ENCODE data around the gene SLCO2B1. TPM values are rescaled to one million over a fixed set of nuclear protein-coding genes. Genes with fewer than 3 reads are reported as not detected.
A peak's percentile ranks its signal among the peaks of the same experiment; 100 is the strongest.

Gene SLCO2B1
- total RNA-seq, 1 donor from 2014 or later, result not detected

GRCh38 chr11:75214411-75214821 is 63.5 kb downstream of the SLCO2B1 start:
- TF ChIP-seq CTCF (IDR thresholded peaks at IDR 0.05; ENCODE audit: unreplicated experiment), result no peak
- no peak overlapping the region for H3K4me3 Mint-ChIP-seq
- H3K27ac Mint-ChIP-seq, result no peak overlapping the region
- H3K4me1 Mint-ChIP-seq, result no peaks in the 10 kb centered on the region
- no peaks in the 10 kb centered on the region for H3K9me3 Mint-ChIP-seq
- H3K27me3 Mint-ChIP-seq (ENCODE audit: low read depth), result peaks cover 43% of the 10 kb centered on the region
- H3K36me3 Mint-ChIP-seq, result no peaks in the 10 kb centered on the region
- peak; percentile 83 to 94 for DNase-seq (ENCODE audit: low spot score in 2 of 2, unreplicated experiment in 2 of 2)

- no peaks in the 10 kb centered on the region for H3K4me1 Mint-ChIP-seq
- H3K27me3 Mint-ChIP-seq (ENCODE audit: low read depth), result peaks cover 48% of the 10 kb centered on the region
- no peak for TF ChIP-seq CTCF (IDR thresholded peaks at IDR 0.05; ENCODE audit: unreplicated experiment)
- no peak overlapping the region for H3K27ac Mint-ChIP-seq
- H3K9me3 Mint-ChIP-seq, result no peaks in the 10 kb centered on the region
- H3K4me3 Mint-ChIP-seq, result no peak overlapping the region
- DNase-seq (ENCODE audit: low spot score in 2 of 2, unreplicated experiment in 2 of 2), result no peak
- H3K36me3 Mint-ChIP-seq, result no peaks in the 10 kb centered on the region
Measured at GRCh38 chr11:75214843-75215242, 63.9 kb downstream of the SLCO2B1 start.

- TF ChIP-seq CTCF (IDR thresholded peaks at IDR 0.05; ENCODE audit: unreplicated experiment), result no peak
- Mint-ChIP-seq H3K27ac (no peak overlapping the region), H3K27me3 (ENCODE audit: low read depth) (peaks cover 46% of the 10 kb centered on the region), H3K4me3 (no peak overlapping the region), H3K36me3 (no peaks in the 10 kb centered on the region), H3K9me3 (no peaks in the 10 kb centered on the region), H3K4me1 (no peaks in the 10 kb centered on the region)
- DNase-seq (ENCODE audit: low spot score in 2 of 2, unreplicated experiment in 2 of 2), result no peak
Measured at GRCh38 chr11:75219869-75220268, 69.0 kb downstream of the SLCO2B1 start.

- Mint-ChIP-seq H3K4me3 (no peak overlapping the region), H3K36me3 (no peaks in the 10 kb centered on the region), H3K27ac (no peak overlapping the region), H3K4me1 (no peaks in the 10 kb centered on the region), H3K9me3 (no peaks in the 10 kb centered on the region), H3K27me3 (ENCODE audit: low read depth) (peaks cover 32% of the 10 kb centered on the region)
- no peak for TF ChIP-seq CTCF (IDR thresholded peaks at IDR 0.05; ENCODE audit: unreplicated experiment)
- no peak for DNase-seq (ENCODE audit: low spot score in 2 of 2, unreplicated experiment in 2 of 2)
Measured at GRCh38 chr11:75223954-75224643, 73.2 kb downstream of the SLCO2B1 start.

- no peak for DNase-seq (ENCODE audit: low spot score in 2 of 2, unreplicated experiment in 2 of 2)
- no peaks in the 10 kb centered on the region for H3K9me3 Mint-ChIP-seq
- H3K27me3 Mint-ChIP-seq (ENCODE audit: low read depth), result peaks cover 35% of the 10 kb centered on the region
- no peak overlapping the region for H3K27ac Mint-ChIP-seq
- TF ChIP-seq CTCF (IDR thresholded peaks at IDR 0.05; ENCODE audit: unreplicated experiment), result no peak
- no peaks in the 10 kb centered on the region for H3K4me1 Mint-ChIP-seq
- H3K36me3 Mint-ChIP-seq, result no peaks in the 10 kb centered on the region
- H3K4me3 Mint-ChIP-seq, result no peak overlapping the region
Measured at GRCh38 chr11:75225794-75226193, 74.9 kb downstream of the SLCO2B1 start.

Data from mesothelial cell of epicardium (in vitro differentiated cells).